Lower lobe of right lung (tissue), 2 donors: ENCODE results near the gene FAM174C. TPM values are rescaled to one million over a fixed set of nuclear protein-coding genes. Genes with fewer than 3 reads are reported as not detected.

ENCODE experiments used
- ATAC-seq, 2 donors: fragments of 200-7000 bp; cut with Tn5 transposase; one replicate each; pipeline ENCODE4 v1.9.1; 2020 to 2022; ENCODE audit warnings: mild to moderate bottlenecking in 2 of 2, moderate library complexity in 2 of 2
- DNase-seq: peaks from one replicate; pipeline ENCODE4 v3.0.0-alpha.2; 2020
- H3K27ac ChIP-seq: fragments of 200-600 bp; one replicate; pipeline ENCODE4 v1.8.0; 2022
- H3K27me3 ChIP-seq: fragments of 200-600 bp; one replicate; pipeline ENCODE4 v1.8.0; 2022; ENCODE audit warnings: low read depth
- H3K36me3 ChIP-seq: fragments of 200-600 bp; one replicate; pipeline ENCODE4 v1.8.0; 2022; ENCODE audit warnings: mild to moderate bottlenecking
- H3K4me1 ChIP-seq: fragments of 200-600 bp; one replicate; pipeline ENCODE4 v1.8.0; 2022
- H3K4me3 ChIP-seq: fragments of 200-600 bp; one replicate; pipeline ENCODE4 v1.8.0; 2022; ENCODE audit warnings: mild to moderate bottlenecking
- H3K9me3 ChIP-seq: fragments of 200-600 bp; one replicate; pipeline ENCODE4 v1.8.0; 2022
- CTCF ChIP-seq: fragments of 200-600 bp; IDR thresholded peaks from one replicate; pipeline ENCODE4 v1.8.0; 2022; ENCODE audit warnings: antibody characterized with exemption, mild to moderate bottlenecking
- intact Hi-C: fragments of 100-400 bp; cut with DNase I; formaldehyde crosslinking; loops from one replicate; pipeline ENCODE4 v1.11.0; 2022
- long read RNA-seq: library from polyadenylated mRNA; unstranded; transcript quantifications from one replicate; pipeline ENCODE4 v2.0.0, GENCODE V29; 2021
- total RNA-seq: library from RNA; stranded (reverse); fragmentation: NEBNext Ultra II Directional; extraction: Animal tissue kit (Norgen Biotek cat#: 25700); gene quantifications from one replicate; pipeline ENCODE4 v1.2.1, GENCODE V29; 2021
- donor health status: DM: no; HTN: yes; CAD: no; lungs with severe emphysema.

FAM174C gene
- total RNA-seq = 43.5 TPM
- long read RNA-seq, transcript C19orf24-201 (3 exons, 983 nt) = major isoform, 33 of 44 reads
- long read RNA-seq, partial matches to known transcripts = 0 of 44 reads
- long read RNA-seq, other reads (novel, unspliced or antisense) = 5 of 44 reads

- intact Hi-C loops = no loop called here
- peak; percentile 89 to 92 for ATAC-seq
- peaks cover 69% of the 10 kb centered on the region for H3K4me1 ChIP-seq
Observed at GRCh38 chr19:1275260-1275975, at the start of gene FAM174C. Gene FAM174C, plus strand, starts transcription at chr19:1275530. Its CDS starts 20 bp downstream, at chr19:1275550.

GRCh38 chr19:1226227-1226518 is 49.2 kb upstream of the FAM174C start:
- no peaks in the 10 kb centered on the region for H3K27me3 ChIP-seq
- intact Hi-C loops = no loop called here
- ATAC-seq (no peak), DNase-seq (no peak)
- H3K27ac ChIP-seq = no peak overlapping the region
- no peak overlapping the region for H3K4me3 ChIP-seq
- peaks cover 71% of the 10 kb centered on the region for H3K36me3 ChIP-seq
- no peak for TF ChIP-seq CTCF
- H3K4me1 ChIP-seq = peaks cover 6% of the 10 kb centered on the region
- no peaks in the 10 kb centered on the region for H3K9me3 ChIP-seq

More at GRCh38 chr19:1275260-1275975, at the start of gene FAM174C:
- Histone ChIP-seq H3K27ac (peak within 1 kb of the TSS; percentile 98), H3K36me3 (peaks cover 68% of the 10 kb centered on the region), H3K27me3 (no peaks in the 10 kb centered on the region), H3K4me3 (peak within 1 kb of the TSS; percentile 69), H3K9me3 (no peaks in the 10 kb centered on the region)
- peak; percentile 97 for DNase-seq
- no peak for TF ChIP-seq CTCF

GRCh38 chr19:1226522-1227303 is 48.6 kb upstream of the FAM174C start:
- intact Hi-C loops = no loop called here
- ATAC-seq = no peak

GRCh38 chr19:1227304-1228054 is 47.9 kb upstream of the FAM174C start:
- Histone ChIP-seq H3K27ac (no peak overlapping the region), H3K36me3 (peaks cover 58% of the 10 kb centered on the region), H3K27me3 (no peaks in the 10 kb centered on the region), H3K9me3 (no peaks in the 10 kb centered on the region), H3K4me1 (peaks cover 10% of the 10 kb centered on the region), H3K4me3 (no peak overlapping the region)
- no peak for DNase-seq
- ATAC-seq = no peak
- intact Hi-C loops = no loop called here
- no peak for TF ChIP-seq CTCF

More at GRCh38 chr19:1226522-1227303, 48.6 kb upstream of the FAM174C start:
- Histone ChIP-seq H3K36me3 (peaks cover 65% of the 10 kb centered on the region), H3K27me3 (no peaks in the 10 kb centered on the region), H3K9me3 (no peaks in the 10 kb centered on the region), H3K27ac (no peak overlapping the region), H3K4me1 (peaks cover 6% of the 10 kb centered on the region), H3K4me3 (no peak overlapping the region)
- no peak for TF ChIP-seq CTCF
- DNase-seq = no peak

- intact Hi-C loops = no loop called here
- ATAC-seq (no peak), DNase-seq (no peak)
- TF ChIP-seq CTCF = no peak
- H3K4me3 ChIP-seq = no peak overlapping the region
- H3K4me1 ChIP-seq = peaks cover 19% of the 10 kb centered on the region
- H3K9me3 ChIP-seq = no peaks in the 10 kb centered on the region
- no peaks in the 10 kb centered on the region for H3K27me3 ChIP-seq
- peaks cover 49% of the 10 kb centered on the region for H3K36me3 ChIP-seq
- H3K27ac ChIP-seq = no peak overlapping the region
Observed at GRCh38 chr19:1228161-1228957, 47.0 kb upstream of the FAM174C start.
